WI38 (cell line): ENCODE measurements around the gene SPDYE9.
"Not testable (repeated sequence)": the region's sequence is repeated elsewhere in the genome, so short reads cannot be mapped to it uniquely, and the experiment has no call there.

ENCODE experiments used
- H3K4me3 ChIP-seq: 2 replicates; pipeline ENCODE4 v1.5.1; 2011; ENCODE audit warnings: low read depth, mild to moderate bottlenecking, control low read depth, low read length

SPDYE9 gene, protein sequence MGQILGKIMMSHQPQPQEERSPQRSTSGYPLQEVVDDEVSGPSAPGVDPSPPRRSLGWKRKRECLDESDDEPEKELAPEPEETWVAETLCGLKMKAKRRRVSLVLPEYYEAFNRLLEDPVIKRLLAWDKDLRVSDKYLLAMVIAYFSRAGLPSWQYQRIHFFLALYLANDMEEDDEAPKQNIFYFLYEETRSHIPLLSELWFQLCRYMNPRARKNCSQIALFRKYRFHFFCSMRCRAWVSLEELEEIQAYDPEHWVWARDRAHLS

DNA sequence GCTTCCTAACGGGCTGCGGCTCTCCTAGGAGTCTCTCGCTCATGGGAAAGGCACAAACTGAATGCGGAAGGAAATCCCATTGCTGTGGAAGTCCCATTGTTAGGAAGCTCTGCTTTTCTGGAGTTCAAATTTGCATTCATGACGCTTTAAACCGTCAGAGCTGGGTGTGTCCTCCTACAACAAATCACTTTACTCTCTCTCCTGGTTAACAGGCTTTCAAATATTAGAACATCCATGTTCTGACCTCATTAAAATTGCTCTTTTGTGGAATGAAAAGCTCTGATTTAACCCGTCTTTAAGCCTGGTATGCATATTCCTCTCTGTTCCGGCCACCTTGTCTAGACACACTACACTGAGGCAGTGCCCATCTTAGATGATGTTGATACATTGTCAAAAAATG, at the start of gene SPDYE9:
TSS of gene SPDYE9 (minus strand) at position 101 of the 400 bp plus-strand sequence. CDS start 1,800 bp downstream, outside the sequence.
- H3K4me3 ChIP-seq = not testable (repeated sequence)

DNA sequence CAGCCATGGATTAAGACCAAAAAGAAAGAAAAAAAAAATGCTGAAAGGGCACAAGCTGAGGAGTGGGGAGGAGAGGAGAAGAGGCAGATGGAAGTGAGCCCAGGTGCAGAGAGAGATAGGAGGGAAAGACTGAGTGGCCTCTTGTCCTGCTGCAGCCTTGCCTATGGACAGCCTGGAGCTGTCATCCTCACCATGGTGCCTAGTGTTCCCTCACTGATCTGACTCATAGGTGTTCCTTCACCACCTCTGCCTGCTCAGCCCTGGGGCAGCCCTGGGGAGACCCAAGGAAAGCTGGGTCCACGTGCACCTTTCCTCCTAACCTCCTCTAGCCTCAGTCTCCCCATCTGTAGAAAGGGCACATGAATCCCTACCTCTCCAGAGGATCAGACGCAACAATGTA, 49.0 kb upstream of the SPDYE9 start:
- not testable (repeated sequence) for H3K4me3 ChIP-seq

DNA sequence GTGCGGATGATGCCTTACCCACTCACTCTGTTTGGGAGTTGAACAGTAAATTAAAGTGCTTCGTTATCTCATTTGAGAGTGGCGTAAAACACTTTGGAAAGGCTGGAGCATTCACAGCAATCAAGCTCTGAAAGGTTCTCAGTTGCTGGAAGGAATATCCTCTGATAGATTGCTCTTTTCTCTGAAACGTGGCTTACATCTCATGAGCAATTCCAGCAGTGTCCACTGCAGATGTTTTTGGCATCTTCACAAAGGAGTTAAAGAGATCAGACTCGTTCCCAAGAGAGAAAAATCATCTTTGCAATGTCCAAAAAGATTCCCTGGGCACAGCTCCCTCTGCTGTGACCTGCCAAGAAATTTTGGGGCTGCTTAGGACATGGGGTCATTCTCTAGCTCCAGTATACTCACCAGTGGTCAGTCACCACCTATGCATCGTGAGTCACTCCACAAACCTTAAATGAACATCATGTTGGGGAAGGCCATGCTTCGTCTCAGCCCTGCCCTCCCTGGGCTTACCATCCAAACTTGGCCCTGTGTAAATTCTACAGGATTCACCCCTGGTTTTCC, 46.9 kb upstream of the SPDYE9 start:
- not testable (repeated sequence) for H3K4me3 ChIP-seq

DNA sequence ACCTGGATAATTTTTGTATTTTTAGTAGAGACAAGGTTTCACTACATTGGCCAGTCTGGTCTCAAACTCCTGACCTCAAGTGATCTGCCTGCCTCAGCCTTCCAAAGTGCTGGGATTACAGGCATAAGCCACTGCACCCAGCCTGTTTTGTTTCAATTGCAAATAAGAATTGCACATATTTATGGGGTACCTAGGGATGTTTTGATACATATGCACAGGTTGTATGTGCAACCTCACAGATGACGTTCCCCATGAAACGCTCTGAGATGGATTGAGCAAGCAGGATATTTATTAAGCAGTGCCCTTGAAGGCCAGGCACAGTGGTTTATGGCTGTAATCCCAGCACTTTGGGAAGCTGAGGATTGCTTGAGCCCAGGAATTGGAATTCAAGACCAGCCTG, 44.8 kb upstream of the SPDYE9 start:
- not testable (repeated sequence) for H3K4me3 ChIP-seq

DNA sequence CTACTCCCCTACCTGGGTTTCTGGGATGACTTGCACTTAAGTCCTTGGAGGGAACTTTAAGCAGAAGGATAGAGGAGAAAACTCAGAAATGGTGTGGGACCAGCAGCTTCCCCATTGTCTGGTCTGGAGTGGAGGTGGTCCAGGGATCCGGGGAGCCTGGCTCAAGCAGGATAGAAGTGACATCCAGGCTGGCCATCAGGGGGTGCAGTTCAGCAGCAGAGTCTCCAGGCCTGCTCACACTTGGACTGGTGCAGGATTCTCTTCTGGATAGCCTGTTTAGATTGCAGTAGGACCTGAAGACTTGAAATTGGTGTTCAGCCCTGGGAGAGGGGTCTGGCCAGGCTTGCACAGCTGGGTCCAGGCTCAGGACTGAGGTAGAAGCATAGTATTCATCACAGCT, 38.3 kb upstream of the SPDYE9 start:
- not testable (repeated sequence) for H3K4me3 ChIP-seq

DNA sequence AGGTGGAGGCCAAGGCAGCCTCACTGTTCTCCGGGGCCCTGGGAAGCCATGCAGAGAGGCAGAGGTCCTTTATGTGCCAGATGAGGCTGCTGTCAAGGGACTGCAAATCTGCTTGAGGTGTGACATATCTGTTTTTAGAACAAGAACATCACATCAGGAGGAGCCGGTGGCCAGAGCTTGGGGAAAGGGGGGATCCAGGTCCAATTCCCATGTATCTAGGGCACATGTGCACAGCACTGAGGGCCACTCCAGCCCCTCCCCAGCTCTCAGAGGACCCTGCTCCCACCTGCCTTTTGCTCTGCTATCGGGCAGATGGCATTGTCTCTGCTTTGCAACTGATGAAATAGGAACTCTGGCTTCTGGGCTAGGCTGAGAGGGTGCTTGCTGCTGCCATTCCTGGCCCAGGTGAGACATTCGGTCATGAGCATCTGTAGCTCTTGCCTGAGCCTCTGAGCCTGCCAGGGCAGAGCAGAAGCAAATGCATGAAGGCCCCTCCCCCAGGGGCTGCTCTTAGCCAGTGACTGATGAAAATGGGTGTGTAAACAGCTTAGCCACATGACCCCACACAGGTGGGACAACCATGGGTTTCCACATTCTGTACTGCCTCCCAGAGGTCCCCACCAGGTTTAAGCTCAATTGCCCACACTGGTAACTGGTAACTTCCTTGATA, 37.1 kb upstream of the SPDYE9 start:
- H3K4me3 ChIP-seq = not testable (repeated sequence)

DNA sequence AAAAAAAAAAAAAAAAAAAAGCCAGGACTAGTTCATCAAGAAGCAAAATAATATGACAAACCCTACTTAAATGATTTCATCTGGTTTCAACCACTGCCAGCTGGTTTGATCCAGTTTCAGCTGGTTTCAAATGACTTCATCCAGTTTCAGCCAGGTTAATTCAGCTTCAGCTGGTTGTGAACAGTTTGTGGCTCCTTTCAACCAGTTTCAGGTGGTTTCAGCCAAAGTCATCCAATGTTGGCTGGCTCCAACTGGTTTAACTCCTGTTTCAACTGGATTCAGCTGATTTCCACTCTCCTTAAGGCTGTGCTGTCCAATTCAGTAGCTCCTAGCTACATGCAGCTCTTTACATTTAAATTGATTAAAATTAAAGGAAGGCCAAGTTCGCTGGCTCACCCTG, 32.3 kb upstream of the SPDYE9 start:
- H3K4me3 ChIP-seq = not testable (repeated sequence)

DNA sequence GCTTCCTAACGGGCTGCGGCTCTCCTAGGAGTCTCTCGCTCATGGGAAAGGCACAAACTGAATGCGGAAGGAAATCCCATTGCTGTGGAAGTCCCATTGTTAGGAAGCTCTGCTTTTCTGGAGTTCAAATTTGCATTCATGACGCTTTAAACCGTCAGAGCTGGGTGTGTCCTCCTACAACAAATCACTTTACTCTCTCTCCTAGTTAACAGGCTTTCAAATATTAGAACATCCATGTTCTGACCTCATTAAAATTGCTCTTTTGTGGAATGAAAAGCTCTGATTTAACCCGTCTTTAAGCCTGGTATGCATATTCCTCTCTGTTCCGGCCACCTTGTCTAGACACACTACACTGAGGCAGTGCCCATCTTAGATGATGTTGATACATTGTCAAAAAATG, 28.0 kb downstream of the SPDYE9 start, which contains the start of gene SPDYE11:
TSS of gene SPDYE11 (minus strand) at position 101 of the 400 bp plus-strand sequence. CDS start 1,800 bp downstream, outside the sequence.
- H3K4me3 ChIP-seq = not testable (repeated sequence)

DNA sequence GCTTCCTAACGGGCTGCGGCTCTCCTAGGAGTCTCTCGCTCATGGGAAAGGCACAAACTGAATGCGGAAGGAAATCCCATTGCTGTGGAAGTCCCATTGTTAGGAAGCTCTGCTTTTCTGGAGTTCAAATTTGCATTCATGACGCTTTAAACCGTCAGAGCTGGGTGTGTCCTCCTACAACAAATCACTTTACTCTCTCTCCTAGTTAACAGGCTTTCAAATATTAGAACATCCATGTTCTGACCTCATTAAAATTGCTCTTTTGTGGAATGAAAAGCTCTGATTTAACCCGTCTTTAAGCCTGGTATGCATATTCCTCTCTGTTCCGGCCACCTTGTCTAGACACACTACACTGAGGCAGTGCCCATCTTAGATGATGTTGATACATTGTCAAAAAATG, 56.2 kb downstream of the SPDYE9 start, which contains the start of gene SPDYE8:
TSS of gene SPDYE8 (minus strand) at position 101 of the 400 bp plus-strand sequence. CDS start 1,800 bp downstream, outside the sequence.
- H3K4me3 ChIP-seq = not testable (repeated sequence)
